Prostate gland (tissue), 2 donors: ENCODE measurements around the gene PRKAG2.

Source experiments
- CTCF ChIP-seq, 4 experiments: fragments of 200-600 bp in 2 of 4; fragments of 450-650 bp in 2 of 4; sonication (generic) in 2 of 4; IDR thresholded peaks; 1 replicate in 3 of 4; 2 replicates in 1 of 4; pipeline ENCODE4 v1.5.1; 2016 to 2019; ENCODE audit warnings: antibody characterized with exemption in 4 of 4, mild to moderate bottlenecking in 2 of 4, moderate library complexity in 2 of 4
- POLR2A ChIP-seq: fragments of 450-650 bp; IDR thresholded peaks from one replicate; pipeline ENCODE4 v1.6.1; 2016; ENCODE audit warnings: antibody characterized with exemption, mild to moderate bottlenecking
- POLR2AphosphoS5 ChIP-seq: sonication (generic); formaldehyde crosslinking; IDR thresholded peaks from one replicate; pipeline ENCODE4 v1.6.1; 2017; ENCODE audit warnings: antibody characterized with exemption

GRCh38 chr7:151675196-151675920 lies 201.6 kb downstream of the PRKAG2 start:
- no peak for TF ChIP-seq CTCF (IDR thresholded peaks at IDR 0.05)
- no peak for TF ChIP-seq POLR2A
- no peak for TF ChIP-seq POLR2AphosphoS5
